NCI-H226 (cell line): ENCODE measurements around the gene CMTM4.
"Not testable (repeated sequence)": the region's sequence is repeated elsewhere in the genome, so short reads cannot be mapped to it uniquely, and the experiment has no call there.

ENCODE experiments used
- DNase-seq: peaks from one replicate; pipeline ENCODE4 v3.0.0-alpha.2; 2015

CMTM4 gene

GRCh38 chr16:66668777-66669444 lies 27.6 kb downstream of the CMTM4 start:
- DNase-seq, result no peak

- DNase-seq, result no peak
Observed at GRCh38 chr16:66667944-66668343, 28.6 kb downstream of the CMTM4 start.

- DNase-seq, result no peak
Observed at GRCh38 chr16:66662445-66663194, 33.9 kb downstream of the CMTM4 start.

- DNase-seq, result not testable (repeated sequence)
Observed at GRCh38 chr16:66661671-66662346, 34.7 kb downstream of the CMTM4 start.

GRCh38 chr16:66661210-66661560 lies 35.4 kb downstream of the CMTM4 start:
- no peak for DNase-seq

- peak; percentile 91 for DNase-seq
Observed at GRCh38 chr16:66660422-66661209, 35.9 kb downstream of the CMTM4 start.

GRCh38 chr16:66658860-66659190 lies 37.7 kb downstream of the CMTM4 start:
- no peak for DNase-seq

- no peak for DNase-seq
Observed at GRCh38 chr16:66658143-66658859, 38.2 kb downstream of the CMTM4 start.

- DNase-seq, result no peak
Observed at GRCh38 chr16:66656547-66656946, 40.0 kb downstream of the CMTM4 start.

- DNase-seq, result no peak
Observed at GRCh38 chr16:66653581-66654350, 42.8 kb downstream of the CMTM4 start.

GRCh38 chr16:66652661-66653360 lies 43.7 kb downstream of the CMTM4 start:
- no peak for DNase-seq

- no peak for DNase-seq
Observed at GRCh38 chr16:66651965-66652364, 44.6 kb downstream of the CMTM4 start.

- peak; percentile 59 for DNase-seq
Observed at GRCh38 chr16:66651474-66651765, 45.1 kb downstream of the CMTM4 start.

GRCh38 chr16:66650707-66651473 lies 45.7 kb downstream of the CMTM4 start:
- peak; percentile 56 for DNase-seq

- DNase-seq, result no peak
Observed at GRCh38 chr16:66649636-66650205, 46.8 kb downstream of the CMTM4 start.

GRCh38 chr16:66649167-66649566 lies 47.4 kb downstream of the CMTM4 start:
- no peak for DNase-seq

- no peak for DNase-seq
Observed at GRCh38 chr16:66647866-66648265, 48.7 kb downstream of the CMTM4 start.

GRCh38 chr16:66641387-66641786 lies 55.2 kb downstream of the CMTM4 start:
- DNase-seq, result no peak

- DNase-seq, result no peak
Observed at GRCh38 chr16:66640724-66641314, 55.7 kb downstream of the CMTM4 start.
